Memory B cell (primary cell): ENCODE data around the gene DEDD2.

Experiments used
- ATAC-seq: fragments of 150-1000 bp; cut with Tn5 transposase; 2 replicates; pipeline ENCODE4 v1.10.0; 2021; ENCODE audit warnings: low read depth, mild to moderate bottlenecking, moderate library complexity
- DNase-seq, 2 donors: peaks; one replicate each; pipeline ENCODE4 v3.0.0; 2022; ENCODE audit warnings: low spot score in 2 of 2
- H3K27ac Mint-ChIP-seq: one replicate; pipeline ENCODE4 v1.8.0; 2022; ENCODE audit warnings: mild to moderate bottlenecking, moderate library complexity, mixed read lengths
- H3K27me3 Mint-ChIP-seq: one replicate; pipeline ENCODE4 v1.8.0; 2022; ENCODE audit warnings: mixed read lengths
- H3K36me3 Mint-ChIP-seq: one replicate; pipeline ENCODE4 v1.8.0; 2022; ENCODE audit warnings: mild to moderate bottlenecking, mixed read lengths
- H3K4me1 Mint-ChIP-seq: one replicate; pipeline ENCODE4 v1.8.0; 2022; ENCODE audit warnings: mixed read lengths
- H3K4me3 Mint-ChIP-seq: one replicate; pipeline ENCODE4 v1.8.0; 2022; ENCODE audit warnings: mild to moderate bottlenecking, moderate library complexity, mixed read lengths
- H3K9me3 Mint-ChIP-seq: one replicate; pipeline ENCODE4 v1.8.0; 2022; ENCODE audit warnings: mixed read lengths

The DEDD2 gene

GRCh38 chr19:42251572-42252358 lies 34.3 kb upstream of the DEDD2 start:
- ATAC-seq (no peak), DNase-seq (no peak)
- H3K27me3 Mint-ChIP-seq: peaks cover 2% of the 10 kb centered on the region
- H3K4me1 Mint-ChIP-seq: peaks cover 19% of the 10 kb centered on the region
- no peak overlapping the region for H3K27ac Mint-ChIP-seq
- H3K4me3 Mint-ChIP-seq: peak overlapping the region; percentile 96
- H3K9me3 Mint-ChIP-seq: no peaks in the 10 kb centered on the region
- no peaks in the 10 kb centered on the region for H3K36me3 Mint-ChIP-seq

- peaks cover 22% of the 10 kb centered on the region for H3K4me1 Mint-ChIP-seq
- H3K27ac Mint-ChIP-seq: no peak overlapping the region
Measured at GRCh38 chr19:42250666-42251531, 33.4 kb upstream of the DEDD2 start.

GRCh38 chr19:42250183-42250665 lies 32.7 kb upstream of the DEDD2 start:
- DNase-seq (no peak), ATAC-seq (no peak)
- Mint-ChIP-seq H3K4me1 (peaks cover 19% of the 10 kb centered on the region), H3K27me3 (no peaks in the 10 kb centered on the region), H3K36me3 (no peaks in the 10 kb centered on the region), H3K27ac (no peak overlapping the region), H3K9me3 (no peaks in the 10 kb centered on the region), H3K4me3 (no peak overlapping the region)

More at GRCh38 chr19:42250666-42251531, 33.4 kb upstream of the DEDD2 start:
- ATAC-seq (no peak), DNase-seq (no peak)
- Mint-ChIP-seq H3K9me3 (no peaks in the 10 kb centered on the region), H3K36me3 (no peaks in the 10 kb centered on the region), H3K27me3 (peaks cover under 1% of the 10 kb centered on the region), H3K4me3 (no peak overlapping the region)

DNA sequence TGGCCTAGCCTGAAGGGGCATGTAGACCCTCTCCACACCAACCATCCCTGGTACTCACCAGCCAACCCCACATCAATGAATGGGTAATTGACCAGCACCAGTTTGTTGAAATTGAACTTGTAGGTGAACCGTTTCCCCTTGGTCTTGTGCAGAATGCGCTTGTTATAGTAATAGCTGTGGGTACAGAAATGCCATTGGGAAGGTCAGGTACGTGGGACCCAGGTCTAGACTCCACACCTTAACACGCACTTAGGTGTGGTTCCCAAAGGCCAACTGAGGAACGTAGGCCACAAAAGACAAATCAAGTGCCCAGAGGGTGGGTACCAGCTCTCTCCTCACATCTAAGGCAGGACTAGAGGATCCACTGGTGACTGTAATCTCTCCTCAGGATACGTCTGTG lies 32.3 kb upstream of the DEDD2 start:
- no peak for DNase-seq
- no peaks in the 10 kb centered on the region for H3K9me3 Mint-ChIP-seq

DNA sequence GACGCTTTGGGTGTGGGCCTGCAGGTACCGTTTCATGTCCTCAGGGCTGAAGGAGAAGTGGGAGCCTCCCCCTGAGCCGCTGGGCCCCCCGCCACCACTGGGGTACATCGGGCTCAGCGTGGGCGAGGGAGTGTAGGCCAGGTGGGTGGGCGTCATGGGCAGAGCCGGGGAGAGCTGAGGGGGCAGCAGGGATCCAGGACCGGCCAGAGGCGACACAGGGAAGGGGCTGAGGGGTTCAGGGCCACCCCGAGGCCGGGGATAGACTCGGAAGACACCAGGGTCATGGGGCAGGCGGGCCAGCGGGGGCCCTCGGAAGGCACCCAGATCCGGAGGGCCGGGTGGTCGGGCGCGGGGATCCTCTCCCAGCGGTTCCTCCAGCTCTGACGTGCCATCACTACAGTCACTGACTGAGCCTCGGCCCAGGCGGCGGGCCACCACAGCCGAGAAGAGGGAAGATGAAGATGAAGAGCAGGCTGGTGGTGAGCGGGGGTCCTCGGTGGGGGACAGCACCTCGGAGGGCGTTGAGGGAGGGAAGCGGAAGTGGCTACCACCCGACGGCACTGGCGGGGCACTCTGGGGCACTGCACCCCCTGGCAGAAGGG lies 31.8 kb upstream of the DEDD2 start:
- Mint-ChIP-seq H3K36me3 (no peaks in the 10 kb centered on the region), H3K27me3 (no peaks in the 10 kb centered on the region), H3K4me3 (no peak overlapping the region), H3K9me3 (no peaks in the 10 kb centered on the region), H3K27ac (peak overlapping the region; percentile 25), H3K4me1 (peaks cover 23% of the 10 kb centered on the region)
- no peak for ATAC-seq
- DNase-seq: no peak

More for the DNA sequence above, 32.3 kb upstream of the DEDD2 start:
- H3K4me1 Mint-ChIP-seq: peaks cover 23% of the 10 kb centered on the region
- H3K36me3 Mint-ChIP-seq: no peaks in the 10 kb centered on the region
- no peak overlapping the region for H3K27ac Mint-ChIP-seq
- no peak overlapping the region for H3K4me3 Mint-ChIP-seq
- no peaks in the 10 kb centered on the region for H3K27me3 Mint-ChIP-seq
- no peak for ATAC-seq

DNA sequence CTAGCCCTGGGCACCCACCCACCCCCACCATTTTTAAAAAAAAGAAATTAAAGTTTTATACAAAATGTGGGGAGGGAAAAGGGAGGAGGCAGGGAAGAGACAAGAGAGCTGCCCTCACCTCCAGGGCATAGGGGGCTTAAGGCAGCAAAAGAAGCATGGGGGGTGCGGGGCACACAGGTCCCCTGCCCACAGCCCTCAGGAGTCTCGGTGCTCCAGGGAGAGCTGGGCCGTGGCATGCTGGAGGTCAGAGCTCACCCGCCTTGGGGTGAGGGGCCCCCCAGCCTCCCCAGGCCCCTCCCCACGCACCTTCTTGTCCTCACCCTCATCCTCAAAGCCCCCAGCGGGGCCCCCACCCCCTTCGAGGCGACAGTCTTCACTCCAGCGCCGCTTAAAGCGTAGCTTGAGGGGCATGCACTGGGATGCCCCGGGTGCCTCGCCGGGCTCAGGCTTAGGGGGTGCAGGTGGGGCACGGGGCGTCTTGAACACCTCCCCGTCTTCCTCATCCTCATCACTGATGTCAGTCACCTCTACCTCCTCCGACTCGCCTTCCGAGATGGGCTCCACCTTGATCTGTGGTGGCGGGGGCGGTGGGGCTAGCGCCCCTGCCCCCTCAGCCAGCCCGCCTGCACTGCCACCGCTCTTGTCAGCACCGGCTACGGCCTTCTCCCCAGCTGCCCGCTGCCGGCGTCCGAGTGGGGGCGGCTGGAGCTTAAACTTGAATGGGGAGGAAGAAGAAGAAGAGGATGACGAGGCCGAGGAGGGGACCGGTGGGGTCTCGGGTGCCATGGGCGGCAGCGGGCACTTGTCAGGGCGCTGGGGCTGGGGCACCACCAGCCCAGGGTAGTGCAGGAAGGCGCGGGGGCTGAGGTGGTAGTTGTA lies 31.0 kb upstream of the DEDD2 start:
- DNase-seq: no peak
- no peak for ATAC-seq
- Mint-ChIP-seq H3K4me3 (no peak overlapping the region), H3K9me3 (no peaks in the 10 kb centered on the region), H3K4me1 (peaks cover 23% of the 10 kb centered on the region), H3K27ac (peak overlapping the region; percentile 25), H3K36me3 (no peaks in the 10 kb centered on the region), H3K27me3 (no peaks in the 10 kb centered on the region)

DNA sequence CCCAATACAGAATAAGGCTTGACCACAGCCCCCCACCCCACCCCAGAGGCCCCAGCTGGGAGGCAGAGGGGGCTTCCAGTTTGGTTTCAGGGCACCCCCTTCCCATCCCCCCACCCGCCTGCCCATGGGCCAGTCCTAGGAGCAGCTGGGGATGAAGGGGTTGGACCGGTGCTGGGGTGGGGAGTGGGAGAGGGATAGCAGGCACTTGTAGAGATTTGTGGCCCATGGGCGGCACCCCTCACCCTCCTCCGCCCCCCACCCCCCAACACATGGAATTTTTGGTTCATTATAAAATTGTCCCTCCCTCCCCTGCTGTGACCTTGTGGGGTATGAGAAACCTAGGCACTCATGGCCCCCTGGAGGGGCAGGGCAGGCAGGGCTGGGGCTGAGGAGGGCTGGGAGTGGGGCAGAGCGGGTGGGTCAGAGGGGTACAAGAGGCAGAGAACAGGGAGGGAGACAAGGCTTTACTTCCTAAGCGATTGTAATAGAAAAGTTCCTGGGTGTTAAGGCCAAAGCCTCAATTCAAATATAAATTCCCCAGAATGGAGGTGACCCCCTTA lies 30.2 kb upstream of the DEDD2 start:
- H3K27me3 Mint-ChIP-seq: no peaks in the 10 kb centered on the region
- no peaks in the 10 kb centered on the region for H3K36me3 Mint-ChIP-seq
- H3K4me3 Mint-ChIP-seq: no peak overlapping the region
- H3K4me1 Mint-ChIP-seq: peaks cover 20% of the 10 kb centered on the region
- DNase-seq (no peak), ATAC-seq (no peak)
- no peaks in the 10 kb centered on the region for H3K9me3 Mint-ChIP-seq
- H3K27ac Mint-ChIP-seq: no peak overlapping the region

- Mint-ChIP-seq H3K27ac (no peak overlapping the region), H3K9me3 (no peaks in the 10 kb centered on the region), H3K36me3 (no peaks in the 10 kb centered on the region), H3K27me3 (no peaks in the 10 kb centered on the region), H3K4me1 (peaks cover 17% of the 10 kb centered on the region), H3K4me3 (no peak overlapping the region)
- DNase-seq (no peak), ATAC-seq (no peak)
Measured at GRCh38 chr19:42246922-42247639, 29.6 kb upstream of the DEDD2 start.

GRCh38 chr19:42246143-42246921 lies 28.9 kb upstream of the DEDD2 start:
- no peaks in the 10 kb centered on the region for H3K9me3 Mint-ChIP-seq
- H3K27me3 Mint-ChIP-seq: no peaks in the 10 kb centered on the region
- no peaks in the 10 kb centered on the region for H3K36me3 Mint-ChIP-seq
- H3K27ac Mint-ChIP-seq: no peak overlapping the region
- DNase-seq: no peak
- peaks cover 12% of the 10 kb centered on the region for H3K4me1 Mint-ChIP-seq
- no peak overlapping the region for H3K4me3 Mint-ChIP-seq
- ATAC-seq: no peak

DNA sequence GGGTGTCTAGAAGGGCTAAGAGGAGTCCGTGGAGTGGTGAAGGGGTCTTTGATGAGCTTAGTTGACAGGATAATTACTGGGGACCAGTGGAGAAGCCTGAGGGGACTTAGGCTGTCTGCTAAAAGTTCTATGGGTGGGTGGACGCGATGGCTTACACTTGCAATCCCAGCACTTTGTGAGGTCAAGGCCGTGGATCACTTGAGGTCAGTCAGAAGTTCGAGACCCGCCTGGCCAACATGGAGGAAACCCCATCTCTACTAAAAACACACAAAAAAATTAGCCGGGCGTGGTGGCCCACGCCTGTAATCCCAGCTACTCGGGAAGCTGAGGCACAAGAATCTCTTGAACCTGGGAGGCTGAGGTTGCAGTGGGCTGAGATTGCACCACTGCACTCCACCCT lies 27.8 kb upstream of the DEDD2 start:
- Mint-ChIP-seq H3K27me3 (no peaks in the 10 kb centered on the region), H3K27ac (peak overlapping the region; percentile 83), H3K4me3 (no peak overlapping the region), H3K4me1 (peaks cover 17% of the 10 kb centered on the region), H3K36me3 (no peaks in the 10 kb centered on the region), H3K9me3 (no peaks in the 10 kb centered on the region)
- no peak for ATAC-seq
- no peak for DNase-seq

- Mint-ChIP-seq H3K36me3 (no peaks in the 10 kb centered on the region), H3K4me3 (peak overlapping the region; percentile 86), H3K27me3 (no peaks in the 10 kb centered on the region), H3K9me3 (no peaks in the 10 kb centered on the region), H3K27ac (peak overlapping the region; percentile 83), H3K4me1 (peaks cover 23% of the 10 kb centered on the region)
- peak; percentile 79 to 90 for DNase-seq
- peak; percentile 44 for ATAC-seq
Measured at GRCh38 chr19:42244347-42245220, 27.1 kb upstream of the DEDD2 start.
